CD14-positive monocyte (primary cell): ENCODE results near the gene RSPH1. TPM values are rescaled to one million over a fixed set of nuclear protein-coding genes. Genes with fewer than 3 reads are reported as not detected.

Experiments
- DNase-seq, 3 donors: peaks; one replicate each; pipeline ENCODE4 v3.0.0-alpha.2; 2011 to 2022
- H2AFZ ChIP-seq: 2 replicates; pipeline ENCODE4 v1.6.0; 2012; ENCODE audit warnings: mild to moderate bottlenecking, low read depth, low read length, inconsistent platforms; ENCODE audit not compliant: insufficient read depth, poor library complexity, severe bottlenecking
- H3K27ac ChIP-seq, 2 donors: 1 replicate in 1 of 2; 2 replicates in 1 of 2; pipeline ENCODE4 v1.5.1; 2012 to 2013; ENCODE audit warnings: low read length in 2 of 2, control low read depth in 1 of 2, inconsistent platforms in 1 of 2, low read depth in 1 of 2, mild to moderate bottlenecking in 1 of 2
- H3K27me3 ChIP-seq, 2 donors: one replicate each; pipeline versions ENCODE4 v1.6.0 to v1.6.1; 2011 to 2013; ENCODE audit warnings: low read length in 2 of 2; ENCODE audit not compliant: control insufficient read depth in 2 of 2, insufficient read depth in 2 of 2
- H3K36me3 ChIP-seq, 2 donors: replicated peaks in 1 of 2; 1 replicate in 1 of 2; 2 replicates in 1 of 2; pipeline versions ENCODE4 v1.5.1 to v1.6.1; 2012 to 2013; ENCODE audit warnings: low read length in 2 of 2, control low read depth in 1 of 2, inconsistent platforms in 1 of 2, mild to moderate bottlenecking in 1 of 2; ENCODE audit not compliant: insufficient read depth in 2 of 2, control insufficient read depth in 1 of 2
- H3K4me1 ChIP-seq, 2 donors: 1 replicate in 1 of 2; 2 replicates in 1 of 2; pipeline versions ENCODE4 v1.5.1 to v1.6.1; 2012 to 2013; ENCODE audit warnings: low read length in 2 of 2, control low read depth in 1 of 2, inconsistent platforms in 1 of 2, mild to moderate bottlenecking in 1 of 2, moderate library complexity in 1 of 2; ENCODE audit not compliant: insufficient read depth in 2 of 2, control insufficient read depth in 1 of 2
- H3K4me2 ChIP-seq: replicated peaks from 2 replicates; pipeline ENCODE3; 2012; ENCODE audit warnings: low read length, moderate library complexity, mild to moderate bottlenecking; ENCODE audit not compliant: poor library complexity, severe bottlenecking; ENCODE audit errors: extremely low read depth
- H3K4me3 ChIP-seq, 3 experiments: fragments of 200-600 bp in 1 of 3; sonication (generic) in 1 of 3; replicated peaks in 1 of 3; 1 replicate in 2 of 3; 2 replicates in 1 of 3; pipeline ENCODE4 v1.5.1; 2011 to 2013; ENCODE audit warnings: low read length in 3 of 3, mild to moderate bottlenecking in 3 of 3, control low read depth in 2 of 3, low read depth in 2 of 3, inconsistent platforms in 1 of 3, moderate library complexity in 1 of 3
- H3K79me2 ChIP-seq: 2 replicates; pipeline ENCODE4 v1.6.0; 2012; ENCODE audit warnings: mild to moderate bottlenecking, control low read depth, inconsistent platforms, low read length, moderate library complexity; ENCODE audit not compliant: insufficient read depth
- H3K9ac ChIP-seq: 2 replicates; pipeline ENCODE4 v1.6.0; 2017; ENCODE audit warnings: low read length, mild to moderate bottlenecking; ENCODE audit not compliant: insufficient read depth, poor library complexity, severe bottlenecking
- H3K9me3 ChIP-seq, 2 donors: replicated peaks in 1 of 2; 1 replicate in 1 of 2; 2 replicates in 1 of 2; pipeline versions ENCODE4 v1.5.1 to v1.6.1; 2012 to 2013; ENCODE audit warnings: low read length in 2 of 2, control low read depth in 1 of 2; ENCODE audit not compliant: control insufficient read depth in 1 of 2, insufficient read depth in 1 of 2
- H4K20me1 ChIP-seq: 2 replicates; pipeline ENCODE4 v1.6.0; 2012; ENCODE audit warnings: mild to moderate bottlenecking, low read length, control low read depth, moderate library complexity; ENCODE audit not compliant: insufficient read depth
- H3K27ac Mint-ChIP-seq, 7 donors: one replicate each; pipeline ENCODE4 v1.8.0; 2020; ENCODE audit warnings: mild to moderate bottlenecking in 7 of 7, mixed read lengths in 7 of 7, moderate library complexity in 6 of 7, inconsistent platforms in 2 of 7
- H3K27me3 Mint-ChIP-seq, 3 donors: one replicate each; pipeline ENCODE4 v1.8.0; 2021 to 2022; ENCODE audit warnings: low read depth in 3 of 3, mild to moderate bottlenecking in 3 of 3, mixed read lengths in 3 of 3, moderate library complexity in 3 of 3, inconsistent platforms in 1 of 3
- H3K36me3 Mint-ChIP-seq, 2 donors: one replicate each; pipeline ENCODE4 v1.8.0; 2020; ENCODE audit warnings: mixed read lengths in 2 of 2, inconsistent platforms in 1 of 2, mild to moderate bottlenecking in 1 of 2
- H3K4me1 Mint-ChIP-seq: one replicate; pipeline ENCODE4 v1.8.0; 2020; ENCODE audit warnings: mild to moderate bottlenecking, mixed read lengths
- H3K4me3 Mint-ChIP-seq, 2 donors: one replicate each; pipeline ENCODE4 v1.8.0; 2020; ENCODE audit warnings: mild to moderate bottlenecking in 2 of 2, mixed read lengths in 2 of 2, moderate library complexity in 1 of 2
- H3K9me3 Mint-ChIP-seq, 7 donors: one replicate each; pipeline ENCODE4 v1.8.0; 2020 to 2022; ENCODE audit warnings: mixed read lengths in 7 of 7, mild to moderate bottlenecking in 6 of 7, moderate library complexity in 6 of 7, inconsistent platforms in 2 of 7
- WGBS: methylation state at CpG from one replicate; pipeline ENCODE4 v1.1.5; 2013; ENCODE audit warnings: missing lambda C conversion rate; ENCODE audit not compliant: insufficient coverage; 5-methylcytosine and 5-hydroxymethylcytosine counted together
- intact Hi-C, 2 donors: fragments of 100-400 bp; cut with micrococcal nuclease; formaldehyde crosslinking; loops; one replicate each; pipeline versions ENCODE4 v1.15.0 to v1.15.1; 2023
- polyA plus RNA-seq, 3 donors: library from polyadenylated mRNA; depleted of rRNA in 1 of 3; unstranded in 2 of 3; stranded (reverse) in 1 of 3; fragments of 300-500 nt in 2 of 3; fragments of >200 nt in 1 of 3; fragmentation: Illumina TruSeq in 2 of 3; gene quantifications; 1 replicate in 2 of 3; 2 replicates in 1 of 3; pipeline ENCODE4 v1.2.3, GENCODE V29; 2012 to 2021
- TF ChIP-seq, protein P1 (sequence below): fragments of 200-600 bp; IDR thresholded peaks from one replicate; pipeline ENCODE4 v1.8.0; 2022; ENCODE audit warnings: antibody characterized with exemption, mild to moderate bottlenecking

The RSPH1 gene
- polyA plus RNA-seq, 3 donors: 0.03 TPM; not detected in 2

DNA sequence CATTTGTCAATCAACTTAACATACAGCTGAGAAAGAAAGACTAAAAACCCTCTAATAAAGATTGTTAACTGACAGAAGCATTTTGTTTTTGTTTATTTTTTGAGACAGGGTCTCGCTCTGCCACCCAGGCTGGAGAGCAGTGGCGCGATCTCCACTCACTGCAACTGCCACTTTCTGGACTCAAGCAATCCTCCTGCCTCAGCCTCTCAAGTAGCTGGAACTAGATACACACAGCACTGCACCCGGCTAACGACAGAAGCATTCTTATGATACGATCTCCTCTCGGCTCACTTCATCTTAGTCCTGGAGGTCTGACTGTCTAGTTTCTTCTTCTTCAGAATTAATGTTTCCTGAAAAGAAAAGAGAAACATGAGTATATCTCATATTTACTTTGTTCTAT is 23.5 kb downstream of the RSPH1 start:
- Histone ChIP-seq H3K4me1 (no peaks in the 10 kb centered on the region), H3K79me2 (no peaks in the 10 kb centered on the region), H3K27me3 (no peaks in the 10 kb centered on the region), H4K20me1 (no peaks in the 10 kb centered on the region), H3K9ac (no peak overlapping the region), H3K4me3 (no peak overlapping the region), H3K9me3 (no peaks in the 10 kb centered on the region), H2AFZ (no peak overlapping the region), H3K4me2 (no peak overlapping the region), H3K27ac (no peak overlapping the region), H3K36me3 (no peaks in the 10 kb centered on the region)
- Mint-ChIP-seq H3K9me3 (peaks cover 0 to 1% (median 0%) of the 10 kb centered on the region in 7 donors), H3K4me3 (no peak overlapping the region), H3K27ac (no peak overlapping the region), H3K36me3 (no peaks in the 10 kb centered on the region), H3K4me1 (peaks cover 1% of the 10 kb centered on the region), H3K27me3 (peaks cover 1 to 14% (median 2%) of the 10 kb centered on the region in 3 donors)
- no peak for DNase-seq
- intact Hi-C loops: no loop called here
- TF ChIP-seq, protein P1, sequence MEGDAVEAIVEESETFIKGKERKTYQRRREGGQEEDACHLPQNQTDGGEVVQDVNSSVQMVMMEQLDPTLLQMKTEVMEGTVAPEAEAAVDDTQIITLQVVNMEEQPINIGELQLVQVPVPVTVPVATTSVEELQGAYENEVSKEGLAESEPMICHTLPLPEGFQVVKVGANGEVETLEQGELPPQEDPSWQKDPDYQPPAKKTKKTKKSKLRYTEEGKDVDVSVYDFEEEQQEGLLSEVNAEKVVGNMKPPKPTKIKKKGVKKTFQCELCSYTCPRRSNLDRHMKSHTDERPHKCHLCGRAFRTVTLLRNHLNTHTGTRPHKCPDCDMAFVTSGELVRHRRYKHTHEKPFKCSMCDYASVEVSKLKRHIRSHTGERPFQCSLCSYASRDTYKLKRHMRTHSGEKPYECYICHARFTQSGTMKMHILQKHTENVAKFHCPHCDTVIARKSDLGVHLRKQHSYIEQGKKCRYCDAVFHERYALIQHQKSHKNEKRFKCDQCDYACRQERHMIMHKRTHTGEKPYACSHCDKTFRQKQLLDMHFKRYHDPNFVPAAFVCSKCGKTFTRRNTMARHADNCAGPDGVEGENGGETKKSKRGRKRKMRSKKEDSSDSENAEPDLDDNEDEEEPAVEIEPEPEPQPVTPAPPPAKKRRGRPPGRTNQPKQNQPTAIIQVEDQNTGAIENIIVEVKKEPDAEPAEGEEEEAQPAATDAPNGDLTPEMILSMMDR: no peak
- 95% methylated on average over 3 of the region's 7 CpGs for WGBS

DNA sequence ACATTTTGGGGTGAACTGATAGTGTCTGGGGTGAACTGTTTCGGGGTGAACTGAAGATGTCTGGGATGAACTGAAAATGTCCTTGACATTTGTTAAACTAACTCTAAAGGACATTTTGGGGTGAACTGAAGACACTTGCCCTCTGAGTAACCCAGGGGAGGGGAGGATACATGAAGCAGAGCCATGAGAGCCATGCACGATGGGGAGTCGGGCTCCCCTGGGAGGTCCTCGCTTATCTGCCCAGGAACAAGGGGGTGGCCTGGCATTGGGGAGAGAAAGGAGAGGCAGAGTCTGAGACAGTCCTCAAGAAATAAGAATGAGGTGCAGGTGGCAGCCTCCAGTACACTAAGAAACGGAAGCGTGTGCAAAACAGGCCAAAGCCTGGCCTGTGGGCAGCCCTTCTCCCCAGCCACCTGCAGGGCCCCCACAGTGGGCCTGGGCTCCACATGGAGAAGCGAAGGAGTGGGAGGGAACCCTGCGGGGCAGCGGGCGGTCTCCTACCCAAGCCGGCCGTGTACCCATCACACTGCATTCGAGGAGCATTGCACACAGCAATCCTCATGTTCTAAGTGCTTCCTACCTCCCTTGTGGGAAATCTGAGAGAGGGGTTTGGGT is 24.2 kb downstream of the RSPH1 start:
- no peaks in the 10 kb centered on the region for H3K79me2 ChIP-seq
- no peaks in the 10 kb centered on the region for H3K9me3 ChIP-seq
- no peak overlapping the region for H3K4me3 ChIP-seq
- intact Hi-C loops: no loop called here
- no peak for DNase-seq
- Mint-ChIP-seq H3K36me3 (no peaks in the 10 kb centered on the region), H3K9me3 (peaks cover 0 to 1% (median 0%) of the 10 kb centered on the region in 7 donors), H3K4me3 (no peak overlapping the region), H3K27me3 (peaks cover 1 to 12% (median 2%) of the 10 kb centered on the region in 3 donors), H3K4me1 (peaks cover 7% of the 10 kb centered on the region), H3K27ac (no peak overlapping the region)
- no peaks in the 10 kb centered on the region for H4K20me1 ChIP-seq
- TF ChIP-seq, protein P1: no peak
- peaks cover 0 to 6% of the 10 kb centered on the region in 2 donors for H3K4me1 ChIP-seq
- H2AFZ ChIP-seq: no peak overlapping the region
- no peak overlapping the region for H3K27ac ChIP-seq
- WGBS: 97% methylated on average over 6 of the region's 13 CpGs
- H3K27me3 ChIP-seq: no peaks in the 10 kb centered on the region
- H3K36me3 ChIP-seq: no peaks in the 10 kb centered on the region
- no peak overlapping the region for H3K9ac ChIP-seq
- H3K4me2 ChIP-seq: no peak overlapping the region
